ENCODE results near the gene MSANTD2. TPM values are rescaled to one million over a fixed set of nuclear protein-coding genes. Genes with fewer than 3 reads are reported as not detected.

Gene MSANTD2
- total RNA-seq, 6 experiments from 2014 or later = 2.6 to 4.7 (median 3.6) TPM

DNA sequence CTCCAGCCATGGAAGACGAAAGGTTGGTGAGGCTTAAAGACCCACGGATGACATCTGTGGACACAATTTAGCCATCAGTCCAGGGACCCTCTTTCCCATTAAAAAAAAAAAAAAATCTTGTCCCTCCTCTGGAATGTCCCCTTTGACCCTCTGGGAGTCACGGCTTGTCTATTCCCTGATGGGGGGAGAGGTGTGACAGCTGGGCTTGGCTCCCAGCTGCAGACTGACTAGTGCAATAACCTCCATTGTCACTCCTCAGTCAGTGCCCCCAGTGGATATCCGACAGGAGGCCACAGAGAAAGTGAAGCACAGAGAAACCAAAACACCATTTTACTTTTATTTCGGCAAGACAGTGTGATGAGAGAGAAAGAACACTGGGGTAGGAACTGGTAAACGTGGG lies 45.5 kb downstream of the MSANTD2 start:
- no peak for TF ChIP-seq POLR2A (IDR thresholded peaks at IDR 0.05)
- no peak for TF ChIP-seq CTCF (IDR thresholded peaks at IDR 0.05)
- H3K27me3 ChIP-seq = peaks cover 0 to 10% of the 10 kb centered on the region in 2 donors
- intact Hi-C loops (cut with DNase I) = no loop called here
- H3K27ac ChIP-seq = no peak overlapping the region
- H3K36me3 ChIP-seq = no peaks in the 10 kb centered on the region
- ATAC-seq (no peak), DNase-seq (no peak)
- 66% methylated on average over 6 of the region's 6 CpGs for WGBS (ENCODE audit: insufficient coverage, low coverage, low lambda C conversion rate, missing lambda C conversion rate)
- H3K9me3 ChIP-seq = no peaks in the 10 kb centered on the region
- peaks cover 0 to 23% (median 2%) of the 10 kb centered on the region in 4 donors for H3K4me1 ChIP-seq
- no peak overlapping the region for H3K4me3 ChIP-seq

DNA sequence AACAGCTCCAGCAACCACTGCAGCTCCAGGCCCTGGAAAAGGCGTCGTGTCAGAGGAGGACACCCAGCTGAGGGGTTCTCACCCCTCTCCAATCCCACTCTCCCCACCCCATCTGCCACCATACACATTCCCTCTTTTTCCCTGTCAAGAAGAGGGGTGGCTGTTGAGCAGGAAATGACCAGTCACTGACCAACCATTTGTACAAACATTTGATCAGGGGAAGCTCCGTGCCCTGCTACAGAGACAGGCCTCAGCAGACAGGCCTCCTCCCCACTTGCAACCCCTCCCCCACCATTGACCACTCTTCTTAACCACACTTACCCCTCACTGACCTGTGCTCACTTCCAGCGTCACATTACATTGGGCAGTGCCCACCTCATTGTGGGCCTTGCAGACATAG lies 45.9 kb downstream of the MSANTD2 start:
- H3K27ac ChIP-seq = no peak overlapping the region
- no peaks in the 10 kb centered on the region for H3K9me3 ChIP-seq
- ATAC-seq = no peak
- H3K27me3 ChIP-seq = peaks cover 0 to 6% of the 10 kb centered on the region in 2 donors
- TF ChIP-seq CTCF (IDR thresholded peaks at IDR 0.05) (no peak), POLR2A (IDR thresholded peaks at IDR 0.05) (no peak)
- no peak overlapping the region for H3K4me3 ChIP-seq
- peaks cover 0 to 19% (median 2%) of the 10 kb centered on the region in 4 donors for H3K4me1 ChIP-seq
- H3K36me3 ChIP-seq = no peaks in the 10 kb centered on the region
- 58% methylated on average over 4 of the region's 4 CpGs for WGBS (ENCODE audit: insufficient coverage, low coverage, low lambda C conversion rate, missing lambda C conversion rate)
- no peak for DNase-seq
- intact Hi-C loops (cut with DNase I) = no loop called here

- Histone ChIP-seq H3K27me3 (peaks cover 0 to under 1% of the 10 kb centered on the region in 2 donors), H3K4me1 (peaks cover 0 to 12% (median 2%) of the 10 kb centered on the region in 4 donors), H3K27ac (no peak overlapping the region), H3K9me3 (no peaks in the 10 kb centered on the region), H3K4me3 (no peak overlapping the region), H3K36me3 (no peaks in the 10 kb centered on the region)
- ATAC-seq (no peak), DNase-seq (no peak)
- 40% methylated on average over 1 of the region's 7 CpGs for WGBS (ENCODE audit: insufficient coverage, low coverage, low lambda C conversion rate, missing lambda C conversion rate)
- TF ChIP-seq CTCF (IDR thresholded peaks at IDR 0.05) = no peak
- TF ChIP-seq POLR2A (IDR thresholded peaks at IDR 0.05) = no peak
- intact Hi-C loops (cut with DNase I) = no loop called here
Measured at GRCh38 chr11:124753624-124754023, 46.6 kb downstream of the MSANTD2 start.

DNA sequence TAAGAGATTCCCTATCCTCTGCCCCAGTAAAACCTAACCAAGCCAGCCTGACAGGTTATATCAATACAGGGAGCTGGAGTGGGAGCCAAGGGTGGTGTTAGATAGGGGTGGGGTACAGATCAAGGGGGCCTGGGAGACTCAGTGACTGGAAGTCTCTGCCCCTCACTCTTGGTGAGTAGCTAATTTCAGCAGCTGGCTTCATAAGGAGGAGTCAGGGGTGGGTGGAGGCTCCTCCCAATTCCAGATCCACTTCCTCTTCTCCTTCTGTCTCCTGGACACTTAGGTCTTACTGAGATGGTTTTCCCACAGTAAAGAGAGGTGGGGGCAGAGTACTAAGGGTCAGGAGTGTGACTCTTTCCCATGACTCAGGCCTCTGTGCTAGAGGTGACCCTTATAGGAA lies 47.0 kb downstream of the MSANTD2 start:
- DNase-seq = no peak
- intact Hi-C loops (cut with DNase I) = no loop called here
- no peak overlapping the region for H3K27ac ChIP-seq

More for the DNA sequence above, 47.0 kb downstream of the MSANTD2 start:
- no peaks in the 10 kb centered on the region for H3K27me3 ChIP-seq
- TF ChIP-seq CTCF (IDR thresholded peaks at IDR 0.05) (no peak), POLR2A (IDR thresholded peaks at IDR 0.05) (no peak)
- H3K36me3 ChIP-seq = no peaks in the 10 kb centered on the region
- H3K9me3 ChIP-seq = no peaks in the 10 kb centered on the region
- no peak overlapping the region for H3K4me3 ChIP-seq
- ATAC-seq = no peak
- peaks cover 0 to 8% (median 0%) of the 10 kb centered on the region in 4 donors for H3K4me1 ChIP-seq

All from right lobe of liver (tissue), 6 donors.